Mammary epithelial cell (primary cell): Measurements from ENCODE around the gene DCDC1.

Experiments used
- EZH2 ChIP-seq: IDR thresholded peaks from 2 replicates; pipeline ENCODE4 v1.6.1; 2012; ENCODE audit warnings: low read length, inconsistent platforms, borderline replicate concordance
- TF ChIP-seq, protein P1 (sequence below), 2 donors: IDR thresholded peaks in 1 of 2; conservative IDR thresholded peaks in 1 of 2; 2 replicates each; pipeline ENCODE4 v1.5.1; 2011 to 2012; ENCODE audit warnings: inconsistent platforms in 2 of 2, low read length in 2 of 2, mild to moderate bottlenecking in 2 of 2, control low read depth in 1 of 2, low read depth in 1 of 2; ENCODE audit not compliant: insufficient read depth in 1 of 2; ENCODE audit errors: extremely low read depth in 1 of 2

DNA sequence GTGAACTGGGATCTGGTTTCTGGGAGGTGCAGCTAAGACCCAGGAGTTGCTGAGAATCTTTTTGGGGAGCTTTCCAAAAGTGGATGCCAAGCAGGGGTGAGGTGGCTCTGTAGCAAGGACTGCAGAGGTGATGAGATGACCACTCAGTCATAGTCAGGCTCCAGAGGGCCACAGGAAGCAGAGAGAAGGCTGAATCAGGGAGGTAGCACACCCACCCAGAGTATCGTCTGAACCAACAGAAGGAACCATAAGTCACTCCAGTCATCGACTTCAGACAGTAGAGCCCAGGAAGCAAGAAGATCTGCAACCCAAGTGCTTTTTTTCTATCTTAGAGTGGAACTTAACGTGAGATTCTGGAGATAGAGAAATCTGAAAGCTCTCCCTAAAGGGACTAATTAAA is 447.7 kb downstream of the DCDC1 start:
- TF ChIP-seq, protein P1, sequence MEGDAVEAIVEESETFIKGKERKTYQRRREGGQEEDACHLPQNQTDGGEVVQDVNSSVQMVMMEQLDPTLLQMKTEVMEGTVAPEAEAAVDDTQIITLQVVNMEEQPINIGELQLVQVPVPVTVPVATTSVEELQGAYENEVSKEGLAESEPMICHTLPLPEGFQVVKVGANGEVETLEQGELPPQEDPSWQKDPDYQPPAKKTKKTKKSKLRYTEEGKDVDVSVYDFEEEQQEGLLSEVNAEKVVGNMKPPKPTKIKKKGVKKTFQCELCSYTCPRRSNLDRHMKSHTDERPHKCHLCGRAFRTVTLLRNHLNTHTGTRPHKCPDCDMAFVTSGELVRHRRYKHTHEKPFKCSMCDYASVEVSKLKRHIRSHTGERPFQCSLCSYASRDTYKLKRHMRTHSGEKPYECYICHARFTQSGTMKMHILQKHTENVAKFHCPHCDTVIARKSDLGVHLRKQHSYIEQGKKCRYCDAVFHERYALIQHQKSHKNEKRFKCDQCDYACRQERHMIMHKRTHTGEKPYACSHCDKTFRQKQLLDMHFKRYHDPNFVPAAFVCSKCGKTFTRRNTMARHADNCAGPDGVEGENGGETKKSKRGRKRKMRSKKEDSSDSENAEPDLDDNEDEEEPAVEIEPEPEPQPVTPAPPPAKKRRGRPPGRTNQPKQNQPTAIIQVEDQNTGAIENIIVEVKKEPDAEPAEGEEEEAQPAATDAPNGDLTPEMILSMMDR (conservative IDR thresholded peaks at IDR 0.05 in 1 of 2, IDR thresholded peaks at IDR 0.05 in 1 of 2; ENCODE audit: extremely low read depth in 1 of 2, insufficient read depth in 1 of 2, low read depth in 1 of 2, low read length in 2 of 2): no peak
- TF ChIP-seq EZH2: no peak
